Mesendoderm (in vitro differentiated cells): Measurements from ENCODE around the gene SLC30A1.

Source experiments
- DNase-seq: peaks from one replicate; pipeline ENCODE4 v3.0.0; 2013
- H2AK5ac ChIP-seq: 2 replicates; pipeline ENCODE4 v1.6.1; 2013; ENCODE audit warnings: low read length, inconsistent platforms
- H2BK120ac ChIP-seq: 2 replicates; pipeline ENCODE4 v1.6.1; 2013; ENCODE audit warnings: low read depth, mild to moderate bottlenecking, low read length, moderate library complexity, mixed read lengths
- H2BK15ac ChIP-seq: replicated peaks from 2 replicates; pipeline ENCODE4 v1.6.1; 2013; ENCODE audit warnings: low read depth, mild to moderate bottlenecking, moderate library complexity
- H2BK5ac ChIP-seq: 2 replicates; pipeline ENCODE4 v1.6.1; 2013; ENCODE audit warnings: low read length, inconsistent platforms
- H3K18ac ChIP-seq: 2 replicates; pipeline ENCODE4 v1.6.1; 2013; ENCODE audit warnings: mild to moderate bottlenecking, low read length, mixed read lengths
- H3K23ac ChIP-seq: one replicate; pipeline ENCODE4 v1.6.1; 2013; ENCODE audit warnings: low read length
- H3K27ac ChIP-seq: 2 replicates; pipeline ENCODE4 v1.5.1; 2013; ENCODE audit warnings: low read depth, mild to moderate bottlenecking, inconsistent platforms, low read length, moderate library complexity
- H3K27me3 ChIP-seq: 2 replicates; pipeline ENCODE4 v1.6.1; 2013; ENCODE audit warnings: low read length, control low read depth, mild to moderate bottlenecking, inconsistent platforms; ENCODE audit not compliant: insufficient read depth, poor library complexity
- H3K36me3 ChIP-seq: 2 replicates; pipeline ENCODE4 v1.6.1; 2013; ENCODE audit warnings: low read length, inconsistent platforms; ENCODE audit not compliant: control insufficient read depth, insufficient read depth
- H3K4ac ChIP-seq: one replicate; pipeline ENCODE4 v1.6.1; 2013; ENCODE audit warnings: low read depth, mild to moderate bottlenecking, low read length, moderate library complexity
- H3K4me1 ChIP-seq: 2 replicates; pipeline ENCODE4 v1.6.1; 2013; ENCODE audit warnings: low read depth, low read length, inconsistent platforms; ENCODE audit not compliant: control insufficient read depth
- H3K4me2 ChIP-seq: 2 replicates; pipeline ENCODE4 v1.6.1; 2013; ENCODE audit warnings: low read length
- H3K4me3 ChIP-seq: 2 replicates; pipeline ENCODE4 v1.5.1; 2013; ENCODE audit warnings: mild to moderate bottlenecking, low read length
- H3K56ac ChIP-seq: one replicate; pipeline ENCODE4 v1.6.1; 2013; ENCODE audit warnings: low read length
- H3K79me1 ChIP-seq: 2 replicates; pipeline ENCODE4 v1.6.1; 2013; ENCODE audit warnings: low read length, inconsistent platforms
- H3K79me2 ChIP-seq: 2 replicates; pipeline ENCODE4 v1.6.1; 2013; ENCODE audit warnings: mild to moderate bottlenecking, low read length; ENCODE audit not compliant: control insufficient read depth, insufficient read depth
- H3K9ac ChIP-seq: 2 replicates; pipeline ENCODE4 v1.6.1; 2013; ENCODE audit warnings: low read length, inconsistent platforms
- H4K5ac ChIP-seq: one replicate; pipeline ENCODE4 v1.6.1; 2013; ENCODE audit warnings: low read length
- H4K8ac ChIP-seq: one replicate; pipeline ENCODE4 v1.6.1; 2013; ENCODE audit warnings: low read depth, mild to moderate bottlenecking, control low read depth, low read length, moderate library complexity
- WGBS: extraction: QIAGEN DNeasy Blood & Tissue Kit; methylation state at CpG from one replicate; pipeline ENCODE4 v1.1.7; 2013; ENCODE audit warnings: low lambda C conversion rate, missing lambda C conversion rate; ENCODE audit not compliant: insufficient coverage; ENCODE audit errors: extremely low coverage; 5-methylcytosine and 5-hydroxymethylcytosine counted together

The SLC30A1 gene

DNA sequence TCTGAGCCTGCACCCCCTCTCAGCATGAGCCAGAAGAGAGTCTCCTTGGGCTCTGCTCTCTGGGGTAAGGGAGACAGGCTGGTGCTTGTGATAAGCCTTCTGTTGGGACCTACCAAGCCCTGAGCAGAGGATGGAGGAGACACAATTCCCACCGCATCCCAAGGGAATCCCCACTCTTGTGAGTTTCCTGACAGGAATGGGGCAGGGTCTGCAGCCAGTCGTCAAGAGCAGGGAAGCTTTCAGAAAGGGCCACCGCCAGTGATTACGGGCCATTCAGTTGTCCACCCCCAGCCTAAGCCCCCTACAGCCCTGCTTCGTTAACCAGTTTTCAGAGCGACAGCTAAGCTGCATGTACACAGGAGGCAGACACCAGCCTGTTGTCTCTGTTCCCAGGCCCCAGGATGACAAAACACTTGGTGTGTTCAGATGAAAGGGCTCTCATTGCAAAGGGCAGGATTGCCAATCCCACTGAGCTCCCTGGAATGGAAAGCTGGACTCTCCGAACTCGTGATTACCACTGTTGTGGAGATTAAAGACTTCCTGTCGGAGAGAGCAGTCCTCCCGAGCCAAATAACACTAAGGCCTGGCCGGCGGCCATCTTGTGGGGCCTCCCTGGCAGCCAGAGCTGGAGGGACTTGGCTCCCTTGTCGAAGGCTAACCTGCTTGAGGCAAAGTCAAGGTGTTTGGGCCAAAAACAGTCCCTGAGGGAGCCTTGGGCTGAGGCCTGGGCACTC is 37.4 kb upstream of the SLC30A1 start:
- Histone ChIP-seq H3K27ac (no peak overlapping the region), H3K79me1 (no peaks in the 10 kb centered on the region), H2BK5ac (no peak overlapping the region), H2BK15ac (no peak overlapping the region), H2BK120ac (no peak overlapping the region), H2AK5ac (no peak overlapping the region), H3K27me3 (no peaks in the 10 kb centered on the region), H3K4me1 (peaks cover 2% of the 10 kb centered on the region), H4K5ac (no peak overlapping the region), H3K9ac (no peak overlapping the region), H3K79me2 (no peaks in the 10 kb centered on the region), H3K18ac (no peak overlapping the region), H3K4me3 (no peak overlapping the region), H3K23ac (no peak overlapping the region), H3K56ac (no peak overlapping the region), H3K4ac (no peak overlapping the region), H3K36me3 (no peaks in the 10 kb centered on the region), H3K4me2 (no peak overlapping the region), H4K8ac (no peak overlapping the region)
- DNase-seq, result no peak
- no CpG with 5 or more reads among the region's 13 CpGs for WGBS

DNA sequence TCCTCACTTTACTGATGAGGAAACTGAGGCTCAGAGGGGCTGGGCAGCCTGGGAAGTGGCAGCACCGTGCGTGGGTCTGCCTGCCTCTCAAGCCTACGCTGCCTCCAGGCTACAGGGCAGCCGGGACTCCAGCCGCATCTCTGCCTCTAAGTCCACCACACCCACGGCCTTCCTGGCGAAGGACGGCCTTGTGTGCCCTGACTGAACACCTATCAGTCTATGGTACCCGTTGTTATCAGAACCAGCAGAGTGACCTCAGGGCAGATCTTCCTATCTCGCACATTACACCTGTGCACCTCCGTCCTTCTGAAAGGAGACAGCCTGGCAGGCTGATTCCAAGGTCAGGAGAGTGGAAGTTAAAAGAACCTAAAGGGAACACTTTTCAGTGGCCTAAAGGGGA is 35.7 kb upstream of the SLC30A1 start:
- Histone ChIP-seq H4K5ac (no peak overlapping the region), H4K8ac (no peak overlapping the region), H2BK15ac (no peak overlapping the region), H3K4me3 (no peak overlapping the region), H3K56ac (no peak overlapping the region), H3K27me3 (no peaks in the 10 kb centered on the region), H2BK120ac (no peak overlapping the region), H3K4ac (no peak overlapping the region), H2BK5ac (no peak overlapping the region), H3K36me3 (no peaks in the 10 kb centered on the region), H3K27ac (no peak overlapping the region), H2AK5ac (no peak overlapping the region), H3K79me2 (no peaks in the 10 kb centered on the region), H3K79me1 (no peaks in the 10 kb centered on the region), H3K4me2 (no peak overlapping the region), H3K9ac (no peak overlapping the region), H3K4me1 (peaks cover 2% of the 10 kb centered on the region), H3K23ac (no peak overlapping the region), H3K18ac (no peak overlapping the region)
- no CpG with 5 or more reads among the region's 11 CpGs for WGBS
- no peak for DNase-seq

DNA sequence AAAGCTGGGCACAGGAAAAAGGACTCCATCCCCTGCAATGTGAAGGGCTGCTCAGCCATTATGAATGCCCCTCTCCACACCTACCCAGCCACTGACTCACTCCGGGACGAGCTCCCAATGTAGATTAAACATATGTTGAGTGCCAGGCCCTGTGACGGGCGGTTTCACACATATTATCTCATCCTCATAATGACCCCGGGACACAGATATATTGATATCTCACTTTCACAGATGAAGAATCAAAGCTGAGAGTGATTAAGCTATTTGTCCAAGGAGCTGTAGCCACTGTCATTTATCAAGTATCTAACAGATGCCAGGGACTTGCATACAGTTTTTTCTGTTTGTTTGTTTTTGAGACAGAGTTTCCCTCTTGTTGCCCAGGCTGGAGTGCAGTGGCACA is 35.0 kb upstream of the SLC30A1 start:
- Histone ChIP-seq H3K9ac (no peak overlapping the region), H2BK15ac (no peak overlapping the region), H3K4me2 (no peak overlapping the region), H2AK5ac (no peak overlapping the region), H3K79me2 (no peaks in the 10 kb centered on the region), H2BK120ac (no peak overlapping the region), H3K36me3 (no peaks in the 10 kb centered on the region), H2BK5ac (no peak overlapping the region), H3K23ac (no peak overlapping the region), H4K8ac (no peak overlapping the region), H3K18ac (no peak overlapping the region), H3K27me3 (no peaks in the 10 kb centered on the region), H4K5ac (no peak overlapping the region), H3K4me1 (peaks cover 2% of the 10 kb centered on the region), H3K27ac (no peak overlapping the region), H3K79me1 (no peaks in the 10 kb centered on the region), H3K4me3 (no peak overlapping the region), H3K4ac (no peak overlapping the region), H3K56ac (no peak overlapping the region)
- no CpG with 5 or more reads among the region's 5 CpGs for WGBS
- DNase-seq, result peak; percentile 36

DNA sequence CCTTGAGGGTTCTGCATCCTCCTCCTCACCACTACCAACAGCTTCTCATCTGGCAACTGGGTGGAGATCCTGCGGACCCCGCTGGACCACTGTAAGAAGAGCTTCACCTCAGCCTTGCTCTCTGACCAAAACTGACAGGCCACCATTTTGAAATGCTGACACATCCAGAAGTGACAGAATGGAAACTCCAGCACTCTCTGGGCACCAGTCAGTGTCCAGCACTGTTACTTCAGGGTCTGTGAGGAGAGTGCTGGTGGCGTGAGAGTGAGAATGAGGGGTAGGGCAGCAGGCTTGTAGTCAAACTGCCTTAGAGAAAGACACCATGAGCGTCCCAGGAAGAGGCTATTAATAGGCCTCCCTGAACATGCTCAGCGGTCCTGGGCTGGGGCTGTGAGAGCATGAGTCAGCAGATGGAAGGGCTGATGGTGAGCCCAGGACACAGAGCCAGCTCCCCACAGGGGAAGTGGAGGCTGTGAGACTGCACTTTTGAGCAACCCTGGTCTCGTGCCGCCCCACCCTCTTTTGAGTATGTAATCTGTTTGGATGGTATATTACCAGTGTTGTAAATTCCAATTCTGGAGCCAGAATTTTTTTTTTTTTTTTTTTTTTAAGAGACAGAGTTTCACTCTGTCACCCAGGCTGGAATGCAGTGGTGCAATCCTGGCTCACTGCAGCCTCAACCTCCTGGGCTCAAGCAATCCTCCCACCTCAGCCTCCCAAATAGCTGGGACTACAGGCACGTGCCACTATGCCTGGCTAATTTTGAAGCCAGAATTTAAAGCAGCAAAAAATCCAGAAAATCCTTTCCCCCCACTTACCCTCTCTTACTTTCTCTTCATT is 34.4 kb upstream of the SLC30A1 start:
- Histone ChIP-seq H3K9ac (no peak overlapping the region), H3K4me1 (peaks cover 2% of the 10 kb centered on the region), H2AK5ac (no peak overlapping the region), H4K5ac (no peak overlapping the region), H2BK120ac (no peak overlapping the region), H3K18ac (no peak overlapping the region), H3K27me3 (no peaks in the 10 kb centered on the region), H3K79me2 (no peaks in the 10 kb centered on the region), H3K36me3 (no peaks in the 10 kb centered on the region), H3K4me3 (no peak overlapping the region), H3K79me1 (no peaks in the 10 kb centered on the region), H3K4me2 (no peak overlapping the region), H3K56ac (peak overlapping the region; percentile 56), H4K8ac (no peak overlapping the region), H2BK15ac (no peak overlapping the region), H3K4ac (no peak overlapping the region), H2BK5ac (peak overlapping the region; percentile 59), H3K27ac (no peak overlapping the region), H3K23ac (no peak overlapping the region)
- no CpG with 5 or more reads among the region's 8 CpGs for WGBS
- DNase-seq, result peak; percentile 71

DNA sequence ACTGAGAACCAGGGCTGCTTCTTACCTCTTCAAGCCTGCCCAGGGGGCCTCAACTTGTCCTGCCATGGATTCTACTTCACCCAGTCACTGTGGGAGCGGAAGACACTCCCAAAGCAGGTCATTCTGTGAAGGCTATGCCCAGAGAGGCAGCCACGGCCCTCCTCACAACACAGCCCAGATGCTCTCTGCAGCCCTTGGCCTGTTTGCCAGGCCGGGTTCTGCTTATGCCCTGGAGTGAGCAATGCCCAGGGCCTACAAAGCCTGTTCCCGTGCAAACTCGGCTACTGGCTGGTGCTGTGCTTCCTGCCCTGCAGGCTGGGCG is 33.8 kb upstream of the SLC30A1 start:
- no peaks in the 10 kb centered on the region for H3K79me1 ChIP-seq
- H3K27me3 ChIP-seq, result no peaks in the 10 kb centered on the region
- H3K4me1 ChIP-seq, result peaks cover 2% of the 10 kb centered on the region
- H3K79me2 ChIP-seq, result no peaks in the 10 kb centered on the region
- WGBS, result no CpG with 5 or more reads among the region's 6 CpGs
- no peak overlapping the region for H3K4me2 ChIP-seq
- H4K5ac ChIP-seq, result no peak overlapping the region
- H2BK15ac ChIP-seq, result no peak overlapping the region
- no peak overlapping the region for H4K8ac ChIP-seq
- H3K23ac ChIP-seq, result no peak overlapping the region
- H3K4ac ChIP-seq, result no peak overlapping the region
- H2BK5ac ChIP-seq, result no peak overlapping the region
- H3K36me3 ChIP-seq, result no peaks in the 10 kb centered on the region
- no peak overlapping the region for H3K9ac ChIP-seq
- no peak for DNase-seq
- no peak overlapping the region for H3K18ac ChIP-seq
- H2AK5ac ChIP-seq, result no peak overlapping the region
- H3K4me3 ChIP-seq, result no peak overlapping the region
- no peak overlapping the region for H2BK120ac ChIP-seq
- H3K56ac ChIP-seq, result no peak overlapping the region
- H3K27ac ChIP-seq, result no peak overlapping the region
